GM23338 (cell line): ENCODE results near the gene SLC2A13.

Source experiments
- CREB1 ChIP-seq: fragments of 250-450 bp; sonication (Bioruptor Pico); IDR thresholded peaks from 2 replicates; pipeline ENCODE4 v1.5.0; 2020; ENCODE audit warnings: low read depth, mild to moderate bottlenecking, moderate library complexity
- CTCF ChIP-seq, 2 experiments: fragments of 200-600 bp in 1 of 2; sonication (generic) in 1 of 2; conservative IDR thresholded peaks; 2 replicates each; pipeline versions ENCODE4 v1.5.1 to v1.6.1; 2016 to 2017; ENCODE audit warnings: antibody characterized with exemption in 2 of 2, low read depth in 2 of 2, mild to moderate bottlenecking in 2 of 2, moderate library complexity in 1 of 2
- EZH2 ChIP-seq: fragments of 200-600 bp; sonication (generic); IDR thresholded peaks from one replicate; pipeline ENCODE4 v1.8.0; 2017; ENCODE audit warnings: antibody characterized with exemption, mild to moderate bottlenecking, low read depth; ENCODE audit not compliant: unreplicated experiment
- EZH2phosphoT487 ChIP-seq: fragments of 200-600 bp; sonication (generic); IDR thresholded peaks from one replicate; pipeline ENCODE4 v1.8.1; 2018; ENCODE audit warnings: antibody characterized with exemption; ENCODE audit not compliant: unreplicated experiment
- REST ChIP-seq: IDR thresholded peaks from one replicate; pipeline ENCODE4 v1.6.1; 2018; ENCODE audit warnings: antibody characterized with exemption; ENCODE audit not compliant: unreplicated experiment

- TF ChIP-seq EZH2: no peak
- no peak for TF ChIP-seq CTCF (conservative IDR thresholded peaks at IDR 0.05; ENCODE audit: low read depth in 2 of 2)
- TF ChIP-seq CREB1 (CRISPR knock-in tag): no peak
- no peak for TF ChIP-seq EZH2phosphoT487
- no peak for TF ChIP-seq REST
Measured at GRCh38 chr12:39873065-39873464, 232.8 kb downstream of the SLC2A13 start.
